Endothelial cell of umbilical vein (primary cell): ENCODE data around the gene TNFRSF21. TPM values are rescaled to one million over a fixed set of nuclear protein-coding genes. Genes with fewer than 3 reads are reported as not detected.

ENCODE experiments used
- BruUV-seq: library from RNA; stranded (reverse); fragments of 400-500 nt; replicated peaks from 2 replicates; lab custom pipeline; 2021; lab: Mats Ljungman, UMichigan
- CTCF ChIA-PET: fragments of 300-600, 350-600 bp; sonication (Branson Sonifier 250); formaldehyde crosslinking; loops from one replicate; lab custom pipeline; 2021; ENCODE audit warnings: antibody characterized with exemption, inconsistent platforms; lab: Charles Lee
- POLR2A ChIA-PET: fragments of 300-600, 350-600 bp; sonication (Branson Sonifier 250); formaldehyde crosslinking; loops from one replicate; lab custom pipeline; 2021; ENCODE audit warnings: antibody characterized with exemption, inconsistent platforms; lab: Charles Lee
- DNase-seq: peaks from one replicate; pipeline ENCODE4 v3.0.0-alpha.2; 2011; ENCODE audit warnings: low read depth, low spot score
- FAIRE-seq: peaks from 2 replicates; lab custom pipeline; 2011; peaks lifted over from hg19 to GRCh38; lab: Jason Lieb, UNC
- H2AFZ ChIP-seq: 2 replicates; pipeline ENCODE4 v1.6.0; 2012; ENCODE audit warnings: low read depth, low read length, control low read depth, inconsistent platforms
- H3K27ac ChIP-seq: 2 replicates; pipeline ENCODE4 v1.5.1; 2011; ENCODE audit warnings: low read depth, mild to moderate bottlenecking, control low read depth, low read length, moderate library complexity; ENCODE audit not compliant: insufficient read depth
- H3K27me3 ChIP-seq, 2 experiments: 2 replicates each; pipeline versions ENCODE4 v1.6.0 to v1.6.1; 2011; ENCODE audit warnings: low read length in 2 of 2, mixed read lengths in 1 of 2; ENCODE audit not compliant: control insufficient read depth in 2 of 2, insufficient read depth in 2 of 2
- H3K36me3 ChIP-seq, 2 experiments: 2 replicates in 1 of 2; 3 replicates in 1 of 2; pipeline ENCODE4 v1.5.1; 2011; ENCODE audit warnings: low read length in 2 of 2, mild to moderate bottlenecking in 1 of 2, moderate library complexity in 1 of 2; ENCODE audit not compliant: control insufficient read depth in 2 of 2, insufficient read depth in 2 of 2; ENCODE audit errors: extremely low read depth in 1 of 2
- H3K4me1 ChIP-seq: 3 replicates; pipeline ENCODE4 v1.5.1; 2011; ENCODE audit warnings: mild to moderate bottlenecking, low read length; ENCODE audit not compliant: control insufficient read depth, insufficient read depth; ENCODE audit errors: extremely low read depth
- H3K4me2 ChIP-seq: 2 replicates; pipeline ENCODE4 v1.6.1; 2011; ENCODE audit warnings: low read length, control low read depth, mixed read lengths; ENCODE audit not compliant: insufficient read depth
- H3K4me3 ChIP-seq, 3 experiments: fragments of 200-600 bp in 1 of 3; sonication (generic), shearing (Covaris generic) in 1 of 3; replicated peaks in 1 of 3; 2 replicates each; pipeline ENCODE4 v1.5.1; 2011 to 2016; ENCODE audit warnings: control low read depth in 3 of 3, low read length in 3 of 3, mild to moderate bottlenecking in 2 of 3, inconsistent platforms in 1 of 3, low read depth in 1 of 3, moderate library complexity in 1 of 3; ENCODE audit not compliant: insufficient read depth in 1 of 3
- H3K79me2 ChIP-seq: 2 replicates; pipeline ENCODE4 v1.6.0; 2012; ENCODE audit warnings: low read length, inconsistent platforms; ENCODE audit not compliant: control insufficient read depth, insufficient read depth
- H3K9ac ChIP-seq: replicated peaks from 2 replicates; pipeline ENCODE3; 2011; ENCODE audit warnings: low read length, control low read depth; ENCODE audit not compliant: insufficient read depth; ENCODE audit errors: extremely low read depth
- H3K9me1 ChIP-seq: replicated peaks from 3 replicates; pipeline ENCODE4 v1.6.0; 2011; ENCODE audit warnings: mild to moderate bottlenecking, low read length; ENCODE audit not compliant: control insufficient read depth, insufficient read depth; ENCODE audit errors: extremely low read depth
- H3K9me3 ChIP-seq: replicated peaks from 2 replicates; pipeline ENCODE4 v1.5.1; 2012; ENCODE audit warnings: low read length, inconsistent platforms; ENCODE audit not compliant: control insufficient read depth, insufficient read depth
- H4K20me1 ChIP-seq: replicated peaks from 2 replicates; pipeline ENCODE3; 2011; ENCODE audit warnings: mild to moderate bottlenecking, low read length; ENCODE audit not compliant: control insufficient read depth, insufficient read depth; ENCODE audit errors: extremely low read depth
- CTCF ChIP-seq, 2 donors: IDR thresholded peaks; 1 replicate in 1 of 2; 2 replicates in 1 of 2; pipeline ENCODE4 v1.5.1; 2011; ENCODE audit warnings: low read length in 2 of 2, mild to moderate bottlenecking in 2 of 2, moderate library complexity in 2 of 2, control low read depth in 1 of 2, inconsistent platforms in 1 of 2, low read depth in 1 of 2; ENCODE audit not compliant: insufficient read depth in 1 of 2; ENCODE audit errors: extremely low read depth in 1 of 2
- EZH2 ChIP-seq: IDR thresholded peaks from 2 replicates; pipeline ENCODE4 v1.6.1; 2012; ENCODE audit warnings: borderline replicate concordance, low read depth, mild to moderate bottlenecking, moderate library complexity, low read length, inconsistent platforms; ENCODE audit not compliant: severe bottlenecking
- FOS ChIP-seq: IDR thresholded peaks from 2 replicates; pipeline ENCODE4 v1.6.1; 2011; ENCODE audit warnings: mild to moderate bottlenecking, low read length, moderate library complexity, borderline replicate concordance; ENCODE audit not compliant: insufficient read depth
- GATA2 ChIP-seq: IDR thresholded peaks from 2 replicates; pipeline ENCODE4 v1.7.0; 2011; ENCODE audit warnings: low read depth, mild to moderate bottlenecking, moderate library complexity, mixed read lengths, low read length; ENCODE audit not compliant: insufficient read length, insufficient read depth
- JUN ChIP-seq: IDR thresholded peaks from 2 replicates; pipeline ENCODE4 v1.6.1; 2011; ENCODE audit warnings: borderline replicate concordance, low read depth; ENCODE audit not compliant: insufficient read length, insufficient read depth
- MYC ChIP-seq: IDR thresholded peaks from one replicate; pipeline ENCODE4 v1.6.1; 2011; ENCODE audit warnings: mild to moderate bottlenecking, low read depth, low read length
- POLR2A ChIP-seq: IDR thresholded peaks from 2 replicates; pipeline ENCODE4 v1.6.1; 2012; ENCODE audit warnings: low read depth, mild to moderate bottlenecking, control low read depth, low read length
- POLR2AphosphoS5 ChIP-seq: IDR thresholded peaks from 2 replicates; pipeline ENCODE4 v1.6.1; 2012; ENCODE audit warnings: low read depth, mild to moderate bottlenecking, control low read depth, low read length, moderate library complexity; ENCODE audit not compliant: insufficient read depth
- dilution Hi-C: fragments of 300-500 bp; cut with MboI; formaldehyde crosslinking; loops from one replicate; pipeline ENCODE4 v1.15.0; 2019; ENCODE audit warnings: low sequenced_read_pairs; ENCODE audit not compliant: extremely low pct_ligation_motif_present
- intact Hi-C: fragments of 100-400 bp; cut with micrococcal nuclease; formaldehyde crosslinking; loops from one replicate; pipeline ENCODE4 v1.10.0; 2022
- polyA plus RNA-seq, 4 experiments: library from polyadenylated mRNA; depleted of rRNA in 3 of 4; stranded (reverse) in 3 of 4; unstranded in 1 of 4; fragments of >200 nt; gene quantifications; 2 replicates each; pipeline versions ENCODE4 v1.2.1 to v1.2.3, GENCODE V29; 2011 to 2012; ENCODE audit warnings: missing spikeins in 1 of 4
- total RNA-seq: library from RNA; stranded (reverse); gene quantifications from 2 replicates; pipeline ENCODE4 v1.2.3, GENCODE V29; 2021
- TF ChIP-seq, protein P1 (sequence below): IDR thresholded peaks from 2 replicates; pipeline ENCODE4 v1.6.1; 2011; ENCODE audit not compliant: insufficient read depth, insufficient read length

The TNFRSF21 gene
- total and polyA plus RNA-seq, 2 donors (not counting 3 experiments of a cell fraction or from before 2014, with no cell fraction given), result 26.0 to 40.6 TPM

DNA sequence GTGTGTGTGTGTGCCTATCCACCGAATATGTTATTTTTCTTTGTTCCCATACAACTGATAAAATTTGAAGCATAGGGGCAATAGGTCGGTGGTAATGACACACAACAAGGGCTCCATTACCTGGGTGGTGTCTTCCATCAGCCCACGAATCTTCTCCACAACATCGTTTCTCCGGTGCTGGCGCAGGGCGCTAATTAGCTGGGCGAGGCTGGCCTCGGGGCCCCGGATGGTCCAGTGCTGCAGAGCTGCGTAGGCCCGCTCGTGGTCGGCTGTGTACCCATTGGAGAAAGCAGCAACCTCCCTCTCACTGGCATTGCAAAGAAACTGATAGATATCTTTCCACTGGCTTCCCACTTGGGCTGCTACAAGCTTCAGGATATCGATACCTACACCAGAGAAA lies 56.6 kb downstream of the TNFRSF21 start:
- no peak for FAIRE-seq
- CTCF ChIA-PET, result interaction anchor here (0.7 to 0.8 kb wide), 2 partner anchors 9 to 10 kb away, joined by 3 to 4 read pairs; no protein-coding TSS in a partner anchor
- Histone ChIP-seq H3K9me3 (no peaks in the 10 kb centered on the region), H3K27ac (no peak overlapping the region), H2AFZ (no peak overlapping the region), H3K4me3 (no peak overlapping the region), H3K36me3 (peaks cover 3 to 6% of the 10 kb centered on the region in 2 experiments), H3K79me2 (no peaks in the 10 kb centered on the region), H3K9me1 (no peaks in the 10 kb centered on the region), H3K9ac (no peak overlapping the region), H3K27me3 (no peaks in the 10 kb centered on the region), H3K4me2 (no peak overlapping the region), H4K20me1 (no peaks in the 10 kb centered on the region), H3K4me1 (no peaks in the 10 kb centered on the region)
- dilution Hi-C loops (no loop called here), intact Hi-C loops (no loop called here)
- no TSS peak for BruUV-seq
- DNase-seq, result no peak
- TF ChIP-seq, protein P1, sequence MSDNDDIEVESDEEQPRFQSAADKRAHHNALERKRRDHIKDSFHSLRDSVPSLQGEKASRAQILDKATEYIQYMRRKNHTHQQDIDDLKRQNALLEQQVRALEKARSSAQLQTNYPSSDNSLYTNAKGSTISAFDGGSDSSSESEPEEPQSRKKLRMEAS, result no peak
- TF ChIP-seq JUN (no peak), CTCF (IDR thresholded peaks at IDR 0.05; ENCODE audit: extremely low read depth in 1 of 2, insufficient read depth in 1 of 2, low read depth in 1 of 2, low read length in 2 of 2) (no peak), GATA2 (no peak), FOS (no peak), MYC (no peak), POLR2A (no peak), POLR2AphosphoS5 (no peak), EZH2 (no peak)
- POLR2A ChIA-PET, result no interaction called here
